Endothelial cell of umbilical vein (primary cell): Measurements from ENCODE around the gene CFAP70. TPM values are rescaled to one million over a fixed set of nuclear protein-coding genes. Genes with fewer than 3 reads are reported as not detected.

Experiments
- BruUV-seq: library from RNA; stranded (reverse); fragments of 400-500 nt; replicated peaks from 2 replicates; lab custom pipeline; 2021; lab: Mats Ljungman, UMichigan
- CTCF ChIA-PET: fragments of 300-600, 350-600 bp; sonication (Branson Sonifier 250); formaldehyde crosslinking; loops from one replicate; lab custom pipeline; 2021; ENCODE audit warnings: antibody characterized with exemption, inconsistent platforms; lab: Charles Lee
- POLR2A ChIA-PET: fragments of 300-600, 350-600 bp; sonication (Branson Sonifier 250); formaldehyde crosslinking; loops from one replicate; lab custom pipeline; 2021; ENCODE audit warnings: antibody characterized with exemption, inconsistent platforms; lab: Charles Lee
- DNase-seq: peaks from one replicate; pipeline ENCODE4 v3.0.0-alpha.2; 2011; ENCODE audit warnings: low read depth, low spot score
- FAIRE-seq: peaks from 2 replicates; lab custom pipeline; 2011; peaks lifted over from hg19 to GRCh38; lab: Jason Lieb, UNC
- H2AFZ ChIP-seq: 2 replicates; pipeline ENCODE4 v1.6.0; 2012; ENCODE audit warnings: low read depth, low read length, control low read depth, inconsistent platforms
- H3K27ac ChIP-seq: 2 replicates; pipeline ENCODE4 v1.5.1; 2011; ENCODE audit warnings: low read depth, mild to moderate bottlenecking, control low read depth, low read length, moderate library complexity; ENCODE audit not compliant: insufficient read depth
- H3K27me3 ChIP-seq, 2 experiments: 2 replicates each; pipeline versions ENCODE4 v1.6.0 to v1.6.1; 2011; ENCODE audit warnings: low read length in 2 of 2, mixed read lengths in 1 of 2; ENCODE audit not compliant: control insufficient read depth in 2 of 2, insufficient read depth in 2 of 2
- H3K36me3 ChIP-seq, 2 experiments: 2 replicates in 1 of 2; 3 replicates in 1 of 2; pipeline ENCODE4 v1.5.1; 2011; ENCODE audit warnings: low read length in 2 of 2, mild to moderate bottlenecking in 1 of 2, moderate library complexity in 1 of 2; ENCODE audit not compliant: control insufficient read depth in 2 of 2, insufficient read depth in 2 of 2; ENCODE audit errors: extremely low read depth in 1 of 2
- H3K4me1 ChIP-seq: 3 replicates; pipeline ENCODE4 v1.5.1; 2011; ENCODE audit warnings: mild to moderate bottlenecking, low read length; ENCODE audit not compliant: control insufficient read depth, insufficient read depth; ENCODE audit errors: extremely low read depth
- H3K4me2 ChIP-seq: 2 replicates; pipeline ENCODE4 v1.6.1; 2011; ENCODE audit warnings: low read length, control low read depth, mixed read lengths; ENCODE audit not compliant: insufficient read depth
- H3K4me3 ChIP-seq, 3 experiments: fragments of 200-600 bp in 1 of 3; sonication (generic), shearing (Covaris generic) in 1 of 3; replicated peaks in 1 of 3; 2 replicates each; pipeline ENCODE4 v1.5.1; 2011 to 2016; ENCODE audit warnings: control low read depth in 3 of 3, low read length in 3 of 3, mild to moderate bottlenecking in 2 of 3, inconsistent platforms in 1 of 3, low read depth in 1 of 3, moderate library complexity in 1 of 3; ENCODE audit not compliant: insufficient read depth in 1 of 3
- H3K79me2 ChIP-seq: 2 replicates; pipeline ENCODE4 v1.6.0; 2012; ENCODE audit warnings: low read length, inconsistent platforms; ENCODE audit not compliant: control insufficient read depth, insufficient read depth
- H3K9ac ChIP-seq: replicated peaks from 2 replicates; pipeline ENCODE3; 2011; ENCODE audit warnings: low read length, control low read depth; ENCODE audit not compliant: insufficient read depth; ENCODE audit errors: extremely low read depth
- H3K9me1 ChIP-seq: replicated peaks from 3 replicates; pipeline ENCODE4 v1.6.0; 2011; ENCODE audit warnings: mild to moderate bottlenecking, low read length; ENCODE audit not compliant: control insufficient read depth, insufficient read depth; ENCODE audit errors: extremely low read depth
- H3K9me3 ChIP-seq: replicated peaks from 2 replicates; pipeline ENCODE4 v1.5.1; 2012; ENCODE audit warnings: low read length, inconsistent platforms; ENCODE audit not compliant: control insufficient read depth, insufficient read depth
- H4K20me1 ChIP-seq: replicated peaks from 2 replicates; pipeline ENCODE3; 2011; ENCODE audit warnings: mild to moderate bottlenecking, low read length; ENCODE audit not compliant: control insufficient read depth, insufficient read depth; ENCODE audit errors: extremely low read depth
- CTCF ChIP-seq, 2 donors: IDR thresholded peaks; 1 replicate in 1 of 2; 2 replicates in 1 of 2; pipeline ENCODE4 v1.5.1; 2011; ENCODE audit warnings: low read length in 2 of 2, mild to moderate bottlenecking in 2 of 2, moderate library complexity in 2 of 2, control low read depth in 1 of 2, inconsistent platforms in 1 of 2, low read depth in 1 of 2; ENCODE audit not compliant: insufficient read depth in 1 of 2; ENCODE audit errors: extremely low read depth in 1 of 2
- EZH2 ChIP-seq: IDR thresholded peaks from 2 replicates; pipeline ENCODE4 v1.6.1; 2012; ENCODE audit warnings: borderline replicate concordance, low read depth, mild to moderate bottlenecking, moderate library complexity, low read length, inconsistent platforms; ENCODE audit not compliant: severe bottlenecking
- FOS ChIP-seq: IDR thresholded peaks from 2 replicates; pipeline ENCODE4 v1.6.1; 2011; ENCODE audit warnings: mild to moderate bottlenecking, low read length, moderate library complexity, borderline replicate concordance; ENCODE audit not compliant: insufficient read depth
- GATA2 ChIP-seq: IDR thresholded peaks from 2 replicates; pipeline ENCODE4 v1.7.0; 2011; ENCODE audit warnings: low read depth, mild to moderate bottlenecking, moderate library complexity, mixed read lengths, low read length; ENCODE audit not compliant: insufficient read length, insufficient read depth
- JUN ChIP-seq: IDR thresholded peaks from 2 replicates; pipeline ENCODE4 v1.6.1; 2011; ENCODE audit warnings: borderline replicate concordance, low read depth; ENCODE audit not compliant: insufficient read length, insufficient read depth
- MAX ChIP-seq: IDR thresholded peaks from 2 replicates; pipeline ENCODE4 v1.6.1; 2011; ENCODE audit not compliant: insufficient read depth, insufficient read length
- MYC ChIP-seq: IDR thresholded peaks from one replicate; pipeline ENCODE4 v1.6.1; 2011; ENCODE audit warnings: mild to moderate bottlenecking, low read depth, low read length
- POLR2A ChIP-seq: IDR thresholded peaks from 2 replicates; pipeline ENCODE4 v1.6.1; 2012; ENCODE audit warnings: low read depth, mild to moderate bottlenecking, control low read depth, low read length
- POLR2AphosphoS5 ChIP-seq: IDR thresholded peaks from 2 replicates; pipeline ENCODE4 v1.6.1; 2012; ENCODE audit warnings: low read depth, mild to moderate bottlenecking, control low read depth, low read length, moderate library complexity; ENCODE audit not compliant: insufficient read depth
- dilution Hi-C: fragments of 300-500 bp; cut with MboI; formaldehyde crosslinking; loops from one replicate; pipeline ENCODE4 v1.15.0; 2019; ENCODE audit warnings: low sequenced_read_pairs; ENCODE audit not compliant: extremely low pct_ligation_motif_present
- intact Hi-C: fragments of 100-400 bp; cut with micrococcal nuclease; formaldehyde crosslinking; loops from one replicate; pipeline ENCODE4 v1.10.0; 2022
- polyA plus RNA-seq, 4 experiments: library from polyadenylated mRNA; depleted of rRNA in 3 of 4; stranded (reverse) in 3 of 4; unstranded in 1 of 4; fragments of >200 nt; gene quantifications; 2 replicates each; pipeline versions ENCODE4 v1.2.1 to v1.2.3, GENCODE V29; 2011 to 2012; ENCODE audit warnings: missing spikeins in 1 of 4
- total RNA-seq: library from RNA; stranded (reverse); gene quantifications from 2 replicates; pipeline ENCODE4 v1.2.3, GENCODE V29; 2021

Gene CFAP70
- total and polyA plus RNA-seq, 2 donors (not counting 3 experiments of a cell fraction or from before 2014, with no cell fraction given) = 0.19 to 0.27 TPM

GRCh38 chr10:73307203-73307800 lies 51.4 kb downstream of the CFAP70 start:
- no peaks in the 10 kb centered on the region for H4K20me1 ChIP-seq
- H3K9ac ChIP-seq = no peak overlapping the region
- H3K4me1 ChIP-seq = no peaks in the 10 kb centered on the region
- peaks cover 2 to 3% of the 10 kb centered on the region in 2 experiments for H3K27me3 ChIP-seq
- H3K9me1 ChIP-seq = no peaks in the 10 kb centered on the region
- POLR2A ChIA-PET = no interaction called here
- H2AFZ ChIP-seq = no peak overlapping the region
- BruUV-seq = no TSS peak
- dilution Hi-C loops = no loop called here
- H3K79me2 ChIP-seq = no peaks in the 10 kb centered on the region
- DNase-seq = no peak
- FAIRE-seq = no peak
- intact Hi-C loops = no loop called here
- CTCF ChIA-PET = no interaction called here
- H3K4me3 ChIP-seq = no peak overlapping the region
- H3K4me2 ChIP-seq = no peak overlapping the region
- H3K36me3 ChIP-seq = no peaks in the 10 kb centered on the region
- no peak for TF ChIP-seq POLR2AphosphoS5
- no peak for TF ChIP-seq GATA2
- no peak for TF ChIP-seq FOS
- no peak for TF ChIP-seq JUN
- no peak for TF ChIP-seq MAX
- TF ChIP-seq MYC = no peak
- no peak for TF ChIP-seq POLR2A
- TF ChIP-seq CTCF (IDR thresholded peaks at IDR 0.05; ENCODE audit: extremely low read depth in 1 of 2, insufficient read depth in 1 of 2, low read depth in 1 of 2, low read length in 2 of 2) = no peak
- TF ChIP-seq EZH2 = no peak
- no peaks in the 10 kb centered on the region for H3K9me3 ChIP-seq
- no peak overlapping the region for H3K27ac ChIP-seq
